GM12878 (cell line): ENCODE data around the gene TGFB3. TPM values are rescaled to one million over a fixed set of nuclear protein-coding genes. Genes with fewer than 3 reads are reported as not detected.

Experiments
- FOXK2 ChIP-seq: fragments of 450-650 bp; IDR thresholded peaks from 2 replicates; pipeline ENCODE4 v1.6.1; 2017; ENCODE audit warnings: mild to moderate bottlenecking, moderate library complexity
- GATAD2B ChIP-seq: fragments of 450-650 bp; conservative IDR thresholded peaks from 2 replicates; pipeline ENCODE4 v1.6.1; 2017; ENCODE audit warnings: low read depth, mild to moderate bottlenecking, moderate library complexity
- MEF2B ChIP-seq: fragments of 450-650 bp; IDR thresholded peaks from 2 replicates; pipeline ENCODE4 v1.6.1; 2018; ENCODE audit warnings: mild to moderate bottlenecking, moderate library complexity; ENCODE audit not compliant: partially characterized antibody, poor library complexity, severe bottlenecking
- SIX5 ChIP-seq: IDR thresholded peaks from 2 replicates; pipeline ENCODE4 v1.6.1; 2011; ENCODE audit warnings: mild to moderate bottlenecking, low read depth, low read length, moderate library complexity; ENCODE audit not compliant: severe bottlenecking
- SKIL ChIP-seq: fragments of 450-650 bp; IDR thresholded peaks from 2 replicates; pipeline ENCODE4 v1.6.1; 2017; ENCODE audit warnings: mild to moderate bottlenecking, low read depth, inconsistent platforms; ENCODE audit not compliant: poor library complexity, severe bottlenecking
- SUZ12 ChIP-seq: fragments of 200-600 bp; sonication (generic); IDR thresholded peaks from one replicate; pipeline ENCODE4 v1.6.1; 2018; ENCODE audit warnings: antibody characterized with exemption, mild to moderate bottlenecking; ENCODE audit not compliant: unreplicated experiment
- ZBTB4 ChIP-seq: fragments of 450-650 bp; formaldehyde crosslinking; IDR thresholded peaks from 2 replicates; pipeline ENCODE4 v1.4.0; 2022; ENCODE audit warnings: mild to moderate bottlenecking, moderate library complexity
- polyA plus RNA-seq, 11 experiments: library from polyadenylated mRNA; depleted of rRNA in 4 of 11; unstranded in 6 of 11; stranded (reverse) in 5 of 11; fragments of >200 nt; fragmentation: Nextera tagmentation in 4 of 11; fragmentation: Illumina TruSeq in 1 of 11; extraction: Ambion mirVana in 4 of 11; extraction: Trizol in 1 of 11; gene quantifications; 1 replicate in 1 of 11; 2 replicates in 10 of 11; pipeline versions ENCODE4 v1.2.1 to v1.2.3, GENCODE V29; 2011 to 2016; ENCODE audit warnings: inconsistent platforms in 2 of 11, missing spikeins in 2 of 11, low read depth in 1 of 11
- total RNA-seq, 4 experiments: library from RNA; depleted of rRNA in 3 of 4; stranded (reverse); fragments of >200 nt in 3 of 4; fragmentation: Illumina TruSeq in 1 of 4; extraction: Trizol in 1 of 4; gene quantifications; 2 replicates each; pipeline versions ENCODE4 v1.2.1 to v1.2.3, GENCODE V29; 2013 to 2021
- TF ChIP-seq, protein P1 (sequence below): IDR thresholded peaks from 2 replicates; pipeline ENCODE4 v1.6.1; 2012; ENCODE audit warnings: low read length, inconsistent platforms

The TGFB3 gene
- total and polyA plus RNA-seq, 10 of the 15 experiments (the other 5 are each of a cell fraction or from before 2014, with no cell fraction given) = 0.27 to 2.6 (median 0.82) TPM

DNA sequence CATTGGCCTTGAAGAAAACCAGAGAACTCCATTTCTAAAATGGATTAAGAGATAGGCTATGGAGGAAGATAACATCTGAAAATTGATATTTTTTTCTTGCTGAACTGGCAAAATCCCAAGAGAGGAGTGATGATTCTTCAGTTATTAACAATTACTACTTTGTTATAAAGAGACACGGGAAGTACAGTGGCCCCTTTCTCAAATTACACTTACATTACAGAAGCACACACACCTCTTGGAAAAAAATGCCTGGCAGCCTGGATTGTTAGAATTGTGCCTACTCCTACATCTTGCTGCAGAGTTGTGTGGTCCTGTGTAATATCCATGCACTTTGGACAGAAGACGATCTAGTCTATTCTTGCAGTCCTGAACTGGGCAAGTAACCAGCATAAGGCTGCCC is 71.7 kb downstream of the TGFB3 start (continued):
- TF ChIP-seq ZBTB4 (no peak), SKIL (no peak), FOXK2 (no peak), SIX5 (no peak), MEF2B (no peak), GATAD2B (no peak), SUZ12 (no peak)
- TF ChIP-seq, protein P1, sequence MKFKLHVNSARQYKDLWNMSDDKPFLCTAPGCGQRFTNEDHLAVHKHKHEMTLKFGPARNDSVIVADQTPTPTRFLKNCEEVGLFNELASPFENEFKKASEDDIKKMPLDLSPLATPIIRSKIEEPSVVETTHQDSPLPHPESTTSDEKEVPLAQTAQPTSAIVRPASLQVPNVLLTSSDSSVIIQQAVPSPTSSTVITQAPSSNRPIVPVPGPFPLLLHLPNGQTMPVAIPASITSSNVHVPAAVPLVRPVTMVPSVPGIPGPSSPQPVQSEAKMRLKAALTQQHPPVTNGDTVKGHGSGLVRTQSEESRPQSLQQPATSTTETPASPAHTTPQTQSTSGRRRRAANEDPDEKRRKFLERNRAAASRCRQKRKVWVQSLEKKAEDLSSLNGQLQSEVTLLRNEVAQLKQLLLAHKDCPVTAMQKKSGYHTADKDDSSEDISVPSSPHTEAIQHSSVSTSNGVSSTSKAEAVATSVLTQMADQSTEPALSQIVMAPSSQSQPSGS = no peak
- TF ChIP-seq, all 136 proteins: peak for 0
